Endothelial cell of umbilical vein (primary cell): Measurements from ENCODE around the gene VRK1.

ENCODE experiments used
- EZH2 ChIP-seq: IDR thresholded peaks from 2 replicates; pipeline ENCODE4 v1.6.1; 2012; ENCODE audit warnings: borderline replicate concordance, low read depth, mild to moderate bottlenecking, moderate library complexity, low read length, inconsistent platforms; ENCODE audit not compliant: severe bottlenecking
- JUN ChIP-seq: IDR thresholded peaks from 2 replicates; pipeline ENCODE4 v1.6.1; 2011; ENCODE audit warnings: borderline replicate concordance, low read depth; ENCODE audit not compliant: insufficient read length, insufficient read depth
- MYC ChIP-seq: IDR thresholded peaks from one replicate; pipeline ENCODE4 v1.6.1; 2011; ENCODE audit warnings: mild to moderate bottlenecking, low read depth, low read length
- POLR2A ChIP-seq: IDR thresholded peaks from 2 replicates; pipeline ENCODE4 v1.6.1; 2012; ENCODE audit warnings: low read depth, mild to moderate bottlenecking, control low read depth, low read length
- POLR2AphosphoS5 ChIP-seq: IDR thresholded peaks from 2 replicates; pipeline ENCODE4 v1.6.1; 2012; ENCODE audit warnings: low read depth, mild to moderate bottlenecking, control low read depth, low read length, moderate library complexity; ENCODE audit not compliant: insufficient read depth
- TF ChIP-seq, protein P1 (sequence below), 2 donors: IDR thresholded peaks; 1 replicate in 1 of 2; 2 replicates in 1 of 2; pipeline ENCODE4 v1.5.1; 2011; ENCODE audit warnings: low read length in 2 of 2, mild to moderate bottlenecking in 2 of 2, moderate library complexity in 2 of 2, control low read depth in 1 of 2, inconsistent platforms in 1 of 2, low read depth in 1 of 2; ENCODE audit not compliant: insufficient read depth in 1 of 2; ENCODE audit errors: extremely low read depth in 1 of 2
- TF ChIP-seq, protein P2 (sequence below): IDR thresholded peaks from 2 replicates; pipeline ENCODE4 v1.6.1; 2011; ENCODE audit not compliant: insufficient read depth, insufficient read length

DNA sequence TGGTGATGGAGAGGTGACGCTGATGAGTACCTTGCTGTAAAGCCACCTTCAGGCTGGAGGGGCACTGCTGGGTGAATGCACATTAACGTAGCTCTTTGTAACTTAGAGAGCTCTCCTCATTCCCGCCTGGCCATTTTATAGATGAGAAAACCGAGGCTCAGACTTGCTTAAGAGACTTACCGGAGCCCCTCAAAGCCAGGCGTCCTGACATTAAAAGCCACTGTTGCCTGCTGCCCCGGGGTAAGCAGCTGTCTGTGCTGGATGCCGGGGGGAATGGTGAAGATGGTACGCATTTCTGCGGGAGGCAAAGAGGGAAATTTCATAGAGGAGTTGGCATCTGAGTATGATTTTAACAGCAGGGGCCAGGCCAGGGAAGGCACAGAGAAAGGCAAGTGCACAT, 49.6 kb upstream of the VRK1 start:
- TF ChIP-seq, protein P1, sequence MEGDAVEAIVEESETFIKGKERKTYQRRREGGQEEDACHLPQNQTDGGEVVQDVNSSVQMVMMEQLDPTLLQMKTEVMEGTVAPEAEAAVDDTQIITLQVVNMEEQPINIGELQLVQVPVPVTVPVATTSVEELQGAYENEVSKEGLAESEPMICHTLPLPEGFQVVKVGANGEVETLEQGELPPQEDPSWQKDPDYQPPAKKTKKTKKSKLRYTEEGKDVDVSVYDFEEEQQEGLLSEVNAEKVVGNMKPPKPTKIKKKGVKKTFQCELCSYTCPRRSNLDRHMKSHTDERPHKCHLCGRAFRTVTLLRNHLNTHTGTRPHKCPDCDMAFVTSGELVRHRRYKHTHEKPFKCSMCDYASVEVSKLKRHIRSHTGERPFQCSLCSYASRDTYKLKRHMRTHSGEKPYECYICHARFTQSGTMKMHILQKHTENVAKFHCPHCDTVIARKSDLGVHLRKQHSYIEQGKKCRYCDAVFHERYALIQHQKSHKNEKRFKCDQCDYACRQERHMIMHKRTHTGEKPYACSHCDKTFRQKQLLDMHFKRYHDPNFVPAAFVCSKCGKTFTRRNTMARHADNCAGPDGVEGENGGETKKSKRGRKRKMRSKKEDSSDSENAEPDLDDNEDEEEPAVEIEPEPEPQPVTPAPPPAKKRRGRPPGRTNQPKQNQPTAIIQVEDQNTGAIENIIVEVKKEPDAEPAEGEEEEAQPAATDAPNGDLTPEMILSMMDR (IDR thresholded peaks at IDR 0.05; ENCODE audit: extremely low read depth in 1 of 2, insufficient read depth in 1 of 2, low read depth in 1 of 2, low read length in 2 of 2): no peak
- no peak for TF ChIP-seq POLR2A
- TF ChIP-seq POLR2AphosphoS5: no peak
- TF ChIP-seq EZH2: no peak
- TF ChIP-seq, protein P2, sequence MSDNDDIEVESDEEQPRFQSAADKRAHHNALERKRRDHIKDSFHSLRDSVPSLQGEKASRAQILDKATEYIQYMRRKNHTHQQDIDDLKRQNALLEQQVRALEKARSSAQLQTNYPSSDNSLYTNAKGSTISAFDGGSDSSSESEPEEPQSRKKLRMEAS: no peak
- no peak for TF ChIP-seq JUN
- no peak for TF ChIP-seq MYC
